ENCODE data around the gene TPPP2. TPM values are rescaled to one million over a fixed set of nuclear protein-coding genes. Genes with fewer than 3 reads are reported as not detected.

The TPPP2 gene
- total and polyA plus RNA-seq, 2 of the 4 experiments (the other 2 are of a cell fraction) = not detected

DNA sequence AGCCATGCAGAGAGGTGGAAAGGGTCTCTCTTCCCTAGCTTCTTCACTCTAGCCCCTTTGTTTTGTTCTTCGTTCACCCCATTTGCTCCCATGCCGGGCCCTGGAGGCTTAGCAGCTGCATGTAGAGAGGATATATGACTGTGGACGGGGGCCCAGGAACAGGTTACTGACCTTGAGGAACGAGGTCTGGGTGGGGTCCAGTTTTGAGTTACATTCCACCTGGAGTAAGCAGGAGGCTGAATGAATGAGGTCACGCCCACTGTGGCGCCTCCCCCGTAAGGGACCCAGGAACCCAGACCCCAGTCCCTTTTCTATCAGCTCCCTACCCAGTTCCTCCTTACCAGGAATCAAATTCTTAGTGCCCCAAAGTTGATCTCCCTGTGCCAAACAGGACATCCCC, 11.7 kb upstream of the TPPP2 start:
- H3K9me1 ChIP-seq (ENCODE audit: insufficient read depth, low read length) = no peaks in the 10 kb centered on the region
- H3K36me3 ChIP-seq (ENCODE audit: control insufficient read depth, insufficient read depth, low read length) = no peaks in the 10 kb centered on the region
- H2AFZ ChIP-seq (replicated peaks; ENCODE audit: low read length, poor library complexity) = no peak overlapping the region
- no peak overlapping the region for H3K56ac ChIP-seq (ENCODE audit: extremely low read depth, insufficient read depth, low read length)
- H3K4me3 ChIP-seq (ENCODE audit: insufficient read depth, low read depth, low read length) = no peak overlapping the region
- H4K20me1 ChIP-seq (ENCODE audit: insufficient read depth, low read length) = no peaks in the 10 kb centered on the region
- H2BK20ac ChIP-seq (ENCODE audit: low read depth, low read length) = no peak overlapping the region
- no peaks in the 10 kb centered on the region for H3K79me1 ChIP-seq (ENCODE audit: low read depth in 1 of 2, low read length in 2 of 2)
- H3K18ac ChIP-seq (ENCODE audit: low read depth, low read length) = no peak overlapping the region
- no peak overlapping the region for H2BK15ac ChIP-seq (ENCODE audit: low read depth, low read length)
- H3K23ac ChIP-seq (ENCODE audit: low read depth, low read length) = no peak overlapping the region
- dilution Hi-C loops (cut with HindIII; ENCODE audit: low sequenced_read_pairs, unreplicated experiment) (no loop called here), intact Hi-C loops (cut with micrococcal nuclease) (no loop called here), in situ Hi-C loops (cut with MboI; ENCODE audit: low sequenced_read_pairs) (loop anchor here (5.0 kb wide), 1 partner anchor 84 kb away; the partner anchor contains the start of gene TMEM253)
- no peak overlapping the region for H4K8ac ChIP-seq (ENCODE audit: low read depth in 2 of 2, low read length in 2 of 2)
- no peak overlapping the region for H2BK120ac ChIP-seq (ENCODE audit: low read depth, low read length)
- H3K9ac ChIP-seq (ENCODE audit: low read depth, low read length) = no peak overlapping the region
- H3K4me2 ChIP-seq (ENCODE audit: low read depth, low read length) = no peak overlapping the region
- no peak overlapping the region for H3K4ac ChIP-seq (ENCODE audit: low read depth, low read length)
- no TSS peak for BruUV-seq (replicated peaks)
- H4K91ac ChIP-seq (ENCODE audit: insufficient read depth, low read depth, low read length) = no peak overlapping the region
- ChIA-PET CTCF (interaction anchor here (1.0 kb wide), 1 partner anchor 13 kb away, joined by 4 read pairs; no protein-coding TSS in a partner anchor), POLR2A (ENCODE audit: unreplicated experiment) (no interaction called here)
- H2AK5ac ChIP-seq (ENCODE audit: low read depth, low read length) = no peak overlapping the region
- H3K27ac ChIP-seq (ENCODE audit: insufficient read depth, low read length) = no peak overlapping the region
- DNase-seq (no peak), ATAC-seq (ENCODE audit: low read depth) (no peak)
- H3K14ac ChIP-seq (replicated peaks; ENCODE audit: low read depth, low read length) = no peak overlapping the region
- no peaks in the 10 kb centered on the region for H3K4me1 ChIP-seq (ENCODE audit: control insufficient read depth, insufficient read depth, low read length)
- H4K5ac ChIP-seq (ENCODE audit: low read depth, low read length) = no peak overlapping the region
- H3K27me3 ChIP-seq (ENCODE audit: control insufficient read depth, insufficient read depth, low read length) = peaks cover 35% of the 10 kb centered on the region
- 60% methylated on average over 1 of the region's 7 CpGs; no CpG with 5 or more reads in 1 of the 2 experiments for WGBS, 2 experiments (ENCODE audit: extremely low coverage in 2 of 2, insufficient read length in 1 of 2)
- TF ChIP-seq MAFK (IDR thresholded peaks at IDR 0.05; ENCODE audit: low read depth, low read length) (no peak), CHD1 (IDR thresholded peaks at IDR 0.05; ENCODE audit: low read depth, low read length) (no peak), FOS (IDR thresholded peaks at IDR 0.05; ENCODE audit: low read depth, low read length) (no peak), MXI1 (IDR thresholded peaks at IDR 0.05; ENCODE audit: borderline replicate concordance, low read depth, low read length) (no peak), MAZ (IDR thresholded peaks at IDR 0.05; ENCODE audit: borderline replicate concordance, low read depth, low read length) (no peak), USF2 (IDR thresholded peaks at IDR 0.05; ENCODE audit: low read depth, low read length) (no peak), CTCF (conservative IDR thresholded peaks at IDR 0.05; ENCODE audit: low read depth, low read length) (no peak), BHLHE40 (IDR thresholded peaks at IDR 0.05; ENCODE audit: low read depth, low read length) (no peak), RAD21 (IDR thresholded peaks at IDR 0.05; ENCODE audit: low read length) (no peak), RCOR1 (IDR thresholded peaks at IDR 0.05; ENCODE audit: insufficient replicate concordance, low read length) (no peak), CEBPB (IDR thresholded peaks at IDR 0.05; ENCODE audit: low read depth, low read length) (no peak), SMC3 (IDR thresholded peaks at IDR 0.05; ENCODE audit: low read depth, low read length) (no peak), RFX5 (IDR thresholded peaks at IDR 0.05; ENCODE audit: low read depth, low read length) (no peak), NFE2L2 (IDR thresholded peaks at IDR 0.05; ENCODE audit: low read depth, low read length) (no peak), POLR2A (IDR thresholded peaks at IDR 0.05; ENCODE audit: low read depth, low read length) (no peak)
- TF ChIP-seq, protein P1, sequence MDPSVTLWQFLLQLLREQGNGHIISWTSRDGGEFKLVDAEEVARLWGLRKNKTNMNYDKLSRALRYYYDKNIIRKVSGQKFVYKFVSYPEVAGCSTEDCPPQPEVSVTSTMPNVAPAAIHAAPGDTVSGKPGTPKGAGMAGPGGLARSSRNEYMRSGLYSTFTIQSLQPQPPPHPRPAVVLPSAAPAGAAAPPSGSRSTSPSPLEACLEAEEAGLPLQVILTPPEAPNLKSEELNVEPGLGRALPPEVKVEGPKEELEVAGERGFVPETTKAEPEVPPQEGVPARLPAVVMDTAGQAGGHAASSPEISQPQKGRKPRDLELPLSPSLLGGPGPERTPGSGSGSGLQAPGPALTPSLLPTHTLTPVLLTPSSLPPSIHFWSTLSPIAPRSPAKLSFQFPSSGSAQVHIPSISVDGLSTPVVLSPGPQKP (IDR thresholded peaks at IDR 0.05; ENCODE audit: borderline replicate concordance, low read depth, low read length) = no peak
- no peaks in the 10 kb centered on the region for H3K9me3 ChIP-seq (ENCODE audit: control insufficient read depth, insufficient read depth, low read length)
- no peak overlapping the region for H2BK5ac ChIP-seq (ENCODE audit: low read depth, low read length, poor library complexity, severe bottlenecking)
- no peak overlapping the region for H2AK9ac ChIP-seq (replicated peaks; ENCODE audit: low read depth, low read length, poor library complexity)

Measured in IMR-90 (cell line).